ENCODE results near the gene PAXIP1.

Gene PAXIP1

GRCh38 chr7:154916856-154917807 is 85.8 kb downstream of the PAXIP1 start:
- H3K4me2 ChIP-seq (ENCODE audit: low read length, poor library complexity, severe bottlenecking): no peak overlapping the region
- no peak overlapping the region for H2BK5ac ChIP-seq (ENCODE audit: low read depth, low read length, poor library complexity, severe bottlenecking)
- H4K8ac ChIP-seq (ENCODE audit: low read length): no peak overlapping the region
- no peak overlapping the region for H3K9ac ChIP-seq (ENCODE audit: low read length)
- no peak overlapping the region for H3K14ac ChIP-seq (ENCODE audit: low read length in 2 of 2)
- no peak overlapping the region for H3K27ac ChIP-seq (ENCODE audit: low read length, poor library complexity, severe bottlenecking)
- no peak overlapping the region for H3K18ac ChIP-seq (ENCODE audit: low read depth in 1 of 2, low read length in 2 of 2)
- H3K4me1 ChIP-seq (ENCODE audit: control insufficient read depth, insufficient read depth, low read depth, low read length): peaks cover 3% of the 10 kb centered on the region
- H2AFZ ChIP-seq (ENCODE audit: low read depth, low read length): no peak overlapping the region
- H3K79me1 ChIP-seq (replicated peaks; ENCODE audit: low read length, poor library complexity, severe bottlenecking): no peaks in the 10 kb centered on the region
- no peak overlapping the region for H2AK5ac ChIP-seq (ENCODE audit: low read length, severe bottlenecking)
- no peak overlapping the region for H4K91ac ChIP-seq (ENCODE audit: low read length)
- H3K4ac ChIP-seq (ENCODE audit: low read depth in 1 of 2, low read length in 2 of 2): no peak overlapping the region
- no peak overlapping the region for H2BK120ac ChIP-seq (ENCODE audit: low read depth, low read length)
- 90% methylated on average over 12 of the region's 13 CpGs for WGBS
- H3K4me3 ChIP-seq (ENCODE audit: insufficient read depth in 1 of 2, low read depth in 1 of 2, low read length in 2 of 2): no peak overlapping the region
- H2BK12ac ChIP-seq (ENCODE audit: low read length in 2 of 2): no peak overlapping the region
- H2BK15ac ChIP-seq (ENCODE audit: low read depth, poor library complexity, severe bottlenecking): no peak overlapping the region
- no peaks in the 10 kb centered on the region for H3K9me3 ChIP-seq (ENCODE audit: control insufficient read depth, low read length)
- no peak for DNase-seq
- H3K36me3 ChIP-seq (ENCODE audit: control insufficient read depth in 1 of 2, insufficient read depth in 2 of 2, low read depth in 1 of 2, low read length in 2 of 2): no peaks in the 10 kb centered on the region
- no peak overlapping the region for H3K23ac ChIP-seq (ENCODE audit: low read length in 2 of 2)
- peaks cover 18 to 36% of the 10 kb centered on the region in 2 experiments for H3K27me3 ChIP-seq (ENCODE audit: control insufficient read depth in 1 of 2, insufficient read depth in 1 of 2, low read length in 2 of 2)

- Histone ChIP-seq H3K4me3 (ENCODE audit: insufficient read depth in 1 of 2, low read depth in 1 of 2, low read length in 2 of 2) (no peak overlapping the region), H3K36me3 (ENCODE audit: control insufficient read depth in 1 of 2, insufficient read depth in 2 of 2, low read depth in 1 of 2, low read length in 2 of 2) (no peaks in the 10 kb centered on the region), H3K18ac (ENCODE audit: low read depth in 1 of 2, low read length in 2 of 2) (no peak overlapping the region), H3K4me2 (ENCODE audit: low read length, poor library complexity, severe bottlenecking) (no peak overlapping the region), H3K4me1 (ENCODE audit: control insufficient read depth, insufficient read depth, low read depth, low read length) (peaks cover 3% of the 10 kb centered on the region), H4K8ac (ENCODE audit: low read length) (no peak overlapping the region), H3K9me3 (ENCODE audit: control insufficient read depth, low read length) (no peaks in the 10 kb centered on the region), H3K23ac (ENCODE audit: low read length in 2 of 2) (no peak overlapping the region), H3K27ac (ENCODE audit: low read length, poor library complexity, severe bottlenecking) (no peak overlapping the region), H4K91ac (ENCODE audit: low read length) (no peak overlapping the region), H2BK5ac (ENCODE audit: low read depth, low read length, poor library complexity, severe bottlenecking) (no peak overlapping the region), H2AK5ac (ENCODE audit: low read length, severe bottlenecking) (no peak overlapping the region), H3K9ac (ENCODE audit: low read length) (no peak overlapping the region), H2BK12ac (ENCODE audit: low read length in 2 of 2) (no peak overlapping the region), H3K14ac (ENCODE audit: low read length in 2 of 2) (no peak overlapping the region), H2AFZ (ENCODE audit: low read depth, low read length) (no peak overlapping the region), H3K27me3 (ENCODE audit: control insufficient read depth in 1 of 2, insufficient read depth in 1 of 2, low read length in 2 of 2) (peaks cover 18 to 36% of the 10 kb centered on the region in 2 experiments), H2BK120ac (ENCODE audit: low read depth, low read length) (no peak overlapping the region), H3K79me1 (replicated peaks; ENCODE audit: low read length, poor library complexity, severe bottlenecking) (no peaks in the 10 kb centered on the region), H3K4ac (ENCODE audit: low read depth in 1 of 2, low read length in 2 of 2) (no peak overlapping the region), H2BK15ac (ENCODE audit: low read depth, poor library complexity, severe bottlenecking) (no peak overlapping the region)
- 91% methylated on average over 14 of the region's 14 CpGs for WGBS
- DNase-seq: no peak
Observed at GRCh38 chr7:154916381-154916780, 86.5 kb downstream of the PAXIP1 start.

GRCh38 chr7:154915600-154915999 is 87.3 kb downstream of the PAXIP1 start:
- 100% methylated on average over 4 of the region's 4 CpGs for WGBS
- Histone ChIP-seq H3K27ac (ENCODE audit: low read length, poor library complexity, severe bottlenecking) (no peak overlapping the region), H2BK120ac (ENCODE audit: low read depth, low read length) (no peak overlapping the region), H3K4me3 (ENCODE audit: insufficient read depth in 1 of 2, low read depth in 1 of 2, low read length in 2 of 2) (peak overlapping the region in 1 of 2 experiments; percentile 20), H2BK15ac (ENCODE audit: low read depth, poor library complexity, severe bottlenecking) (no peak overlapping the region), H3K18ac (ENCODE audit: low read depth in 1 of 2, low read length in 2 of 2) (no peak overlapping the region), H2AFZ (ENCODE audit: low read depth, low read length) (no peak overlapping the region), H4K91ac (ENCODE audit: low read length) (no peak overlapping the region), H3K9ac (ENCODE audit: low read length) (no peak overlapping the region), H3K4me2 (ENCODE audit: low read length, poor library complexity, severe bottlenecking) (no peak overlapping the region), H3K14ac (ENCODE audit: low read length in 2 of 2) (no peak overlapping the region), H3K79me1 (replicated peaks; ENCODE audit: low read length, poor library complexity, severe bottlenecking) (no peaks in the 10 kb centered on the region), H3K4me1 (ENCODE audit: control insufficient read depth, insufficient read depth, low read depth, low read length) (peaks cover 3% of the 10 kb centered on the region), H3K27me3 (ENCODE audit: control insufficient read depth in 1 of 2, insufficient read depth in 1 of 2, low read length in 2 of 2) (peaks cover 18 to 36% of the 10 kb centered on the region in 2 experiments), H3K23ac (ENCODE audit: low read length in 2 of 2) (no peak overlapping the region), H2BK12ac (ENCODE audit: low read length in 2 of 2) (no peak overlapping the region), H2AK5ac (ENCODE audit: low read length, severe bottlenecking) (no peak overlapping the region), H2BK5ac (ENCODE audit: low read depth, low read length, poor library complexity, severe bottlenecking) (no peak overlapping the region), H3K4ac (ENCODE audit: low read depth in 1 of 2, low read length in 2 of 2) (no peak overlapping the region), H3K9me3 (ENCODE audit: control insufficient read depth, low read length) (no peaks in the 10 kb centered on the region), H3K36me3 (ENCODE audit: control insufficient read depth in 1 of 2, insufficient read depth in 2 of 2, low read depth in 1 of 2, low read length in 2 of 2) (no peaks in the 10 kb centered on the region), H4K8ac (ENCODE audit: low read length) (no peak overlapping the region)
- DNase-seq: no peak

GRCh38 chr7:154914996-154915380 is 87.9 kb downstream of the PAXIP1 start:
- Histone ChIP-seq H3K4me3 (ENCODE audit: insufficient read depth in 1 of 2, low read depth in 1 of 2, low read length in 2 of 2) (no peak overlapping the region), H2BK120ac (ENCODE audit: low read depth, low read length) (no peak overlapping the region), H2BK5ac (ENCODE audit: low read depth, low read length, poor library complexity, severe bottlenecking) (no peak overlapping the region), H4K8ac (ENCODE audit: low read length) (no peak overlapping the region), H3K27me3 (ENCODE audit: control insufficient read depth in 1 of 2, insufficient read depth in 1 of 2, low read length in 2 of 2) (peaks cover 14 to 36% of the 10 kb centered on the region in 2 experiments), H3K9me3 (ENCODE audit: control insufficient read depth, low read length) (no peaks in the 10 kb centered on the region), H3K36me3 (ENCODE audit: control insufficient read depth in 1 of 2, insufficient read depth in 2 of 2, low read depth in 1 of 2, low read length in 2 of 2) (no peaks in the 10 kb centered on the region), H3K14ac (ENCODE audit: low read length in 2 of 2) (no peak overlapping the region), H2AFZ (ENCODE audit: low read depth, low read length) (no peak overlapping the region), H3K9ac (ENCODE audit: low read length) (no peak overlapping the region), H3K23ac (ENCODE audit: low read length in 2 of 2) (no peak overlapping the region), H4K91ac (ENCODE audit: low read length) (no peak overlapping the region), H2BK15ac (ENCODE audit: low read depth, poor library complexity, severe bottlenecking) (no peak overlapping the region), H3K18ac (ENCODE audit: low read depth in 1 of 2, low read length in 2 of 2) (no peak overlapping the region), H2BK12ac (ENCODE audit: low read length in 2 of 2) (no peak overlapping the region), H3K79me1 (replicated peaks; ENCODE audit: low read length, poor library complexity, severe bottlenecking) (no peaks in the 10 kb centered on the region), H2AK5ac (ENCODE audit: low read length, severe bottlenecking) (no peak overlapping the region), H3K4ac (ENCODE audit: low read depth in 1 of 2, low read length in 2 of 2) (no peak overlapping the region), H3K4me1 (ENCODE audit: control insufficient read depth, insufficient read depth, low read depth, low read length) (peaks cover 3% of the 10 kb centered on the region), H3K4me2 (ENCODE audit: low read length, poor library complexity, severe bottlenecking) (no peak overlapping the region), H3K27ac (ENCODE audit: low read length, poor library complexity, severe bottlenecking) (no peak overlapping the region)
- no peak for DNase-seq
- WGBS: 90% methylated on average over 17 of the region's 18 CpGs

All from mesenchymal stem cell (in vitro differentiated cells and primary cell).